DOHH2 (cell line): ENCODE results near the gene TCN2.

Experiments used
- CTCF ChIP-seq: fragments of 200-600 bp; sonication (generic); IDR thresholded peaks from one replicate; pipeline ENCODE4 v1.5.1; 2014; ENCODE audit warnings: antibody characterized with exemption, mild to moderate bottlenecking, low read depth, low read length; ENCODE audit not compliant: poor library complexity, severe bottlenecking
- EZH2phosphoT487 ChIP-seq: fragments of 200-600 bp; sonication (generic); IDR thresholded peaks from 2 replicates; pipeline ENCODE4 v1.6.1; 2017; ENCODE audit warnings: borderline replicate concordance, mild to moderate bottlenecking, antibody characterized with exemption, low read length, moderate library complexity, mixed read lengths

DNA sequence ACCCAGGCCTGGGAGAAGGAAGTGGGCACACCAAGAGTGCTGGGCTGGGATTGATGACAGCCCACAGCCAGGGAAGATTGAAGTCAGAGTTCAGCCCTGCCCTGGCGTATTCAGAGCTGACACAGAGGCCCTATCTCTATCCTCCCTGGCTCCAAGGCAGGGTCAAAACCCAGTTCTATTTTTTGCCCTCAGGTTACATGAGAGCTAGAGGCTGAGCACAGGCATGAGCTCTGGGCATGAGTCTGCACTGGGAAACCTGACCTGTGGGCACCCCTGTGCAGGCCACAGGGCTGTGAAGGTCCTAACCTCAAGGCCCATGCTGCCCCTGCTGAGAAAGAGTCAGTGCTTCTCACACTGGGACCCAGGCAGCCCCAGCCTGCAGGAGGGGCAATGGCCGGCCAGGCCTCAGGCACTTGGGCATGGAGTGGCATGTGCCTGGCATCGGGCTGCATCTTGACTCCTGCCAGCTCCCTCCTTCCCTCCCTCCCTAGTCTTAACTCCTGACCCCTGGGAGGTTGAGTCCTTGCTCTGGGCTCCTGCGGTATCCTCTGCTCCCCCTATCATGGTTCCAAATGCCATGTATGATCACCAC lies 34.0 kb downstream of the TCN2 start:
- no peak for TF ChIP-seq CTCF
- no peak for TF ChIP-seq EZH2phosphoT487
